CD4-positive, alpha-beta T cell treated with Interleukin-10 for 1 hour (primary cell): Measurements from ENCODE around the gene EMC6.

Experiments
- DNase-seq: peaks from one replicate; pipeline ENCODE4 v3.0.0-alpha.2; 2020

Gene EMC6

GRCh38 chr17:3715296-3715695 lies 46.7 kb downstream of the EMC6 start:
- DNase-seq, result no peak

GRCh38 chr17:3718201-3718600 lies 49.6 kb downstream of the EMC6 start:
- no peak for DNase-seq

GRCh38 chr17:3719265-3719664 lies 50.7 kb downstream of the EMC6 start:
- no peak for DNase-seq
